Activated naive CD4-positive, alpha-beta T cell treated with anti-CD3 and anti-CD28 coated beads, Interleukin-2, amount 50 U/mL, for 24 hours (primary cell): ENCODE data around the gene TTC12.

ENCODE experiments used
- H3K27ac Mint-ChIP-seq: one replicate; pipeline ENCODE4 v1.8.0; 2021; ENCODE audit warnings: mild to moderate bottlenecking, mixed read lengths
- H3K27me3 Mint-ChIP-seq: one replicate; pipeline ENCODE4 v1.8.0; 2021; ENCODE audit warnings: mixed read lengths
- H3K36me3 Mint-ChIP-seq: one replicate; pipeline ENCODE4 v1.8.0; 2021; ENCODE audit warnings: mixed read lengths
- H3K4me1 Mint-ChIP-seq: one replicate; pipeline ENCODE4 v1.8.0; 2021; ENCODE audit warnings: mixed read lengths
- H3K4me3 Mint-ChIP-seq: one replicate; pipeline ENCODE4 v1.8.0; 2021; ENCODE audit warnings: mild to moderate bottlenecking, mixed read lengths
- H3K9me3 Mint-ChIP-seq: one replicate; pipeline ENCODE4 v1.8.0; 2021; ENCODE audit warnings: mixed read lengths

Gene TTC12

GRCh38 chr11:113373981-113374560 is 59.7 kb downstream of the TTC12 start:
- Mint-ChIP-seq H3K27ac (no peak overlapping the region), H3K36me3 (peaks cover 5% of the 10 kb centered on the region), H3K4me1 (peaks cover 3% of the 10 kb centered on the region), H3K9me3 (no peaks in the 10 kb centered on the region), H3K4me3 (no peak overlapping the region), H3K27me3 (no peaks in the 10 kb centered on the region)

- Mint-ChIP-seq H3K27me3 (no peaks in the 10 kb centered on the region), H3K36me3 (peaks cover 9% of the 10 kb centered on the region), H3K4me3 (no peak overlapping the region), H3K27ac (no peak overlapping the region), H3K9me3 (no peaks in the 10 kb centered on the region), H3K4me1 (peaks cover 3% of the 10 kb centered on the region)
Observed at GRCh38 chr11:113375402-113375801, 61.0 kb downstream of the TTC12 start.

- Mint-ChIP-seq H3K4me1 (peaks cover 3% of the 10 kb centered on the region), H3K36me3 (peaks cover 12% of the 10 kb centered on the region), H3K27me3 (no peaks in the 10 kb centered on the region), H3K4me3 (no peak overlapping the region), H3K27ac (no peak overlapping the region), H3K9me3 (no peaks in the 10 kb centered on the region)
Observed at GRCh38 chr11:113376156-113376555, 61.8 kb downstream of the TTC12 start.

- no peaks in the 10 kb centered on the region for H3K9me3 Mint-ChIP-seq
- no peaks in the 10 kb centered on the region for H3K27me3 Mint-ChIP-seq
- H3K36me3 Mint-ChIP-seq, result peaks cover 14% of the 10 kb centered on the region
- peaks cover 3% of the 10 kb centered on the region for H3K4me1 Mint-ChIP-seq
- no peak overlapping the region for H3K27ac Mint-ChIP-seq
- no peak overlapping the region for H3K4me3 Mint-ChIP-seq
Observed at GRCh38 chr11:113377681-113378412, 63.5 kb downstream of the TTC12 start.

- no peak overlapping the region for H3K4me3 Mint-ChIP-seq
- no peak overlapping the region for H3K27ac Mint-ChIP-seq
- no peaks in the 10 kb centered on the region for H3K9me3 Mint-ChIP-seq
- peaks cover 12% of the 10 kb centered on the region for H3K36me3 Mint-ChIP-seq
- H3K4me1 Mint-ChIP-seq, result peaks cover 3% of the 10 kb centered on the region
- no peaks in the 10 kb centered on the region for H3K27me3 Mint-ChIP-seq
Observed at GRCh38 chr11:113378692-113379091, 64.3 kb downstream of the TTC12 start.

- H3K27me3 Mint-ChIP-seq, result peaks cover under 1% of the 10 kb centered on the region
- peaks cover 15% of the 10 kb centered on the region for H3K36me3 Mint-ChIP-seq
- H3K4me3 Mint-ChIP-seq, result no peak overlapping the region
- H3K9me3 Mint-ChIP-seq, result no peaks in the 10 kb centered on the region
- H3K4me1 Mint-ChIP-seq, result no peaks in the 10 kb centered on the region
- H3K27ac Mint-ChIP-seq, result no peak overlapping the region
Observed at GRCh38 chr11:113382121-113382520, 67.7 kb downstream of the TTC12 start.

GRCh38 chr11:113384551-113384950 is 70.2 kb downstream of the TTC12 start:
- peaks cover 1% of the 10 kb centered on the region for H3K27me3 Mint-ChIP-seq
- H3K36me3 Mint-ChIP-seq, result peaks cover 15% of the 10 kb centered on the region
- no peaks in the 10 kb centered on the region for H3K4me1 Mint-ChIP-seq
- no peak overlapping the region for H3K27ac Mint-ChIP-seq
- no peaks in the 10 kb centered on the region for H3K9me3 Mint-ChIP-seq
- no peak overlapping the region for H3K4me3 Mint-ChIP-seq

- H3K4me1 Mint-ChIP-seq, result no peaks in the 10 kb centered on the region
- H3K9me3 Mint-ChIP-seq, result no peaks in the 10 kb centered on the region
- H3K36me3 Mint-ChIP-seq, result peaks cover 8% of the 10 kb centered on the region
- H3K27me3 Mint-ChIP-seq, result peaks cover 1% of the 10 kb centered on the region
- no peak overlapping the region for H3K4me3 Mint-ChIP-seq
- H3K27ac Mint-ChIP-seq, result no peak overlapping the region
Observed at GRCh38 chr11:113385749-113386148, 71.4 kb downstream of the TTC12 start.

GRCh38 chr11:113386866-113387265 is 72.5 kb downstream of the TTC12 start:
- no peak overlapping the region for H3K4me3 Mint-ChIP-seq
- peaks cover 1% of the 10 kb centered on the region for H3K27me3 Mint-ChIP-seq
- H3K27ac Mint-ChIP-seq, result no peak overlapping the region
- H3K4me1 Mint-ChIP-seq, result no peaks in the 10 kb centered on the region
- peaks cover 8% of the 10 kb centered on the region for H3K36me3 Mint-ChIP-seq
- no peaks in the 10 kb centered on the region for H3K9me3 Mint-ChIP-seq

GRCh38 chr11:113387605-113388211 is 73.3 kb downstream of the TTC12 start, which contains the start of gene ANKK1:
ANKK1 (plus strand) TSS chr11:113387779; CDS start chr11:113387885, 106 bp downstream.
- H3K27ac Mint-ChIP-seq, result no peak within 1 kb of the TSS
- no peak within 1 kb of the TSS for H3K4me3 Mint-ChIP-seq
- H3K4me1 Mint-ChIP-seq, result no peaks in the 10 kb centered on the region
- H3K27me3 Mint-ChIP-seq, result peaks cover 1% of the 10 kb centered on the region
- no peaks in the 10 kb centered on the region for H3K9me3 Mint-ChIP-seq
- H3K36me3 Mint-ChIP-seq, result peaks cover 6% of the 10 kb centered on the region

DNA sequence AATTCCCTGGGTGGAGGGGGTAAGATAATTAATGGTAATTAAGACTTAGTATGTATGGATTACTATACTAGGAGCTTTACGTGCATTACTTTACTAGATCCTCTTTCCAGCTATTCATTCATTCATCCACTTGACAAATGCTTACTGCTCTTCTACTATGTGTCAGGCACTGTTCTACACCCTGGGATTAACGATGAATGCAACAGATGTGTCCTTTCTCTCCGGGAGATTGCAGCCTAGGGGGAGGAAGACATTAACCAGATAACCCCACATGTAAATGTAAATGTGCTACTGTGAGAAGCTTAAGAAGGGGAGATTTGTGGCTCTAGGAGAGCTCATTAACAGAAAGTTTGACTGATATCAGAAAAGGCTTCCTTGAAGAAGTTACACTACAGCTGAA is 74.9 kb downstream of the TTC12 start:
- Mint-ChIP-seq H3K27ac (no peak overlapping the region), H3K4me3 (no peak overlapping the region), H3K4me1 (no peaks in the 10 kb centered on the region), H3K27me3 (peaks cover 1% of the 10 kb centered on the region), H3K9me3 (no peaks in the 10 kb centered on the region), H3K36me3 (peaks cover 4% of the 10 kb centered on the region)

- Mint-ChIP-seq H3K9me3 (no peaks in the 10 kb centered on the region), H3K27me3 (no peaks in the 10 kb centered on the region), H3K36me3 (no peaks in the 10 kb centered on the region), H3K27ac (no peak overlapping the region), H3K4me3 (no peak overlapping the region), H3K4me1 (no peaks in the 10 kb centered on the region)
Observed at GRCh38 chr11:113392236-113392921, 78.0 kb downstream of the TTC12 start.

GRCh38 chr11:113393501-113393985 is 79.2 kb downstream of the TTC12 start:
- Mint-ChIP-seq H3K36me3 (no peaks in the 10 kb centered on the region), H3K27me3 (no peaks in the 10 kb centered on the region), H3K4me3 (no peak overlapping the region), H3K27ac (no peak overlapping the region), H3K4me1 (no peaks in the 10 kb centered on the region), H3K9me3 (no peaks in the 10 kb centered on the region)

- no peak overlapping the region for H3K27ac Mint-ChIP-seq
- no peaks in the 10 kb centered on the region for H3K9me3 Mint-ChIP-seq
- H3K4me1 Mint-ChIP-seq, result no peaks in the 10 kb centered on the region
- no peak overlapping the region for H3K4me3 Mint-ChIP-seq
- no peaks in the 10 kb centered on the region for H3K36me3 Mint-ChIP-seq
- H3K27me3 Mint-ChIP-seq, result no peaks in the 10 kb centered on the region
Observed at GRCh38 chr11:113394919-113395318, 80.5 kb downstream of the TTC12 start.

DNA sequence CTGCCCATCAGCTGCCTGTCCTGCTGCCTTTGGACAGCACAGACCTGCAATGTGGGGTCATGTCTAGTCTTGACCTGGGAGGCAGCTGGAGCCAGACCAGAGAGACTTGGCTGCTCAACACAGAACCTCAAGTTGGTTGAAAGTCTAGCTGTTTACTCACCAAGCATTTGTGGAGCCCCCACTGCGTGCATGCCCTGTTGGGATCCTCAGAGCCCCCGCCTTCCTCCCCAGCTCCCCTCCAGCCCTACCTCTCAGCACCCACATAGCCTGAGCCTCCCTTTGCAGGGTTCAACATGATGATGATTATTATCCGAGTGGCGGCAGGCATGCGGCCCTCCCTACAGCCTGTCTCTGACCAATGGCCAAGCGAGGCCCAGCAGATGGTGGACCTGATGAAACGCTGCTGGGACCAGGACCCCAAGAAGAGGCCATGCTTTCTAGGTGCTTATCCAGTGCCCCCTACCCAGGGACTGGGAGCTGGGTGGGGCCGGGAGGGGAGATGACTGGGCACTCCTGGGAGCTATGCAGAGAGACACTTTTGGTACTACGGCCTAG is 81.5 kb downstream of the TTC12 start:
- no peaks in the 10 kb centered on the region for H3K9me3 Mint-ChIP-seq

More for the DNA sequence above, 81.5 kb downstream of the TTC12 start:
- H3K27ac Mint-ChIP-seq, result no peak overlapping the region
- no peaks in the 10 kb centered on the region for H3K27me3 Mint-ChIP-seq
- H3K36me3 Mint-ChIP-seq, result no peaks in the 10 kb centered on the region
- no peaks in the 10 kb centered on the region for H3K4me1 Mint-ChIP-seq
- no peak overlapping the region for H3K4me3 Mint-ChIP-seq
